H1 (cell line): Measurements from ENCODE around the gene MYRIP. TPM values are rescaled to one million over a fixed set of nuclear protein-coding genes. Genes with fewer than 3 reads are reported as not detected.

ENCODE experiments used
- CTCF ChIA-PET: fragments of 300-600 bp; sonication (Branson Sonifier 250); formaldehyde crosslinking; loops from one replicate; lab custom pipeline; 2021; ENCODE audit not compliant: partially characterized antibody; lab: Charles Lee
- POLR2A ChIA-PET: fragments of 300-600 bp; sonication (Branson Sonifier 250); formaldehyde crosslinking; loops from one replicate; lab custom pipeline; 2021; ENCODE audit warnings: inconsistent platforms; ENCODE audit not compliant: partially characterized antibody; lab: Charles Lee
- DNase-seq, 2 experiments: peaks; one replicate each; pipeline versions ENCODE4 v3.0.0 to v3.0.0-alpha.2; 2010 to 2022; ENCODE audit warnings: low spot score in 2 of 2, low read depth in 1 of 2, mixed read lengths in 1 of 2
- FAIRE-seq: peaks from 2 replicates; lab custom pipeline; 2011; peaks lifted over from hg19 to GRCh38; lab: Jason Lieb, UNC
- H2AFZ ChIP-seq: 2 replicates; pipeline ENCODE4 v1.8.1; 2012; ENCODE audit warnings: low read length, inconsistent platforms
- H2AK5ac ChIP-seq: 2 replicates; pipeline ENCODE4 v1.6.1; 2013; ENCODE audit warnings: low read depth, low read length
- H2BK120ac ChIP-seq: replicated peaks from 2 replicates; pipeline ENCODE3; 2013; ENCODE audit warnings: low read depth, low read length, inconsistent platforms
- H2BK12ac ChIP-seq: 2 replicates; pipeline ENCODE4 v1.6.1; 2013; ENCODE audit warnings: low read depth, low read length
- H2BK15ac ChIP-seq: 2 replicates; pipeline ENCODE4 v1.6.1; 2013; ENCODE audit warnings: low read length
- H2BK20ac ChIP-seq: 2 replicates; pipeline ENCODE4 v1.6.1; 2013; ENCODE audit warnings: low read length
- H2BK5ac ChIP-seq: 2 replicates; pipeline ENCODE4 v1.6.1; 2013; ENCODE audit warnings: low read depth, low read length
- H3K14ac ChIP-seq: 2 replicates; pipeline ENCODE4 v1.6.1; 2013; ENCODE audit warnings: inconsistent platforms; ENCODE audit not compliant: insufficient read length
- H3K18ac ChIP-seq: 2 replicates; pipeline ENCODE4 v1.6.1; 2013; ENCODE audit warnings: low read length; ENCODE audit errors: extremely low read depth
- H3K23ac ChIP-seq: 2 replicates; pipeline ENCODE4 v1.6.1; 2013; ENCODE audit warnings: inconsistent platforms; ENCODE audit not compliant: insufficient read length
- H3K23me2 ChIP-seq: 2 replicates; pipeline ENCODE4 v1.6.1; 2013; ENCODE audit warnings: low read depth, low read length
- H3K27ac ChIP-seq: 2 replicates; pipeline ENCODE4 v1.6.1; 2011; ENCODE audit warnings: low read depth, low read length, inconsistent platforms
- H3K27me3 ChIP-seq, 4 experiments: replicated peaks in 1 of 4; 1 replicate in 1 of 4; 2 replicates in 3 of 4; pipeline versions ENCODE4 v1.6.1 to v1.8.1; 2011 to 2013; ENCODE audit warnings: low read length in 3 of 4, mild to moderate bottlenecking in 3 of 4, inconsistent platforms in 2 of 4, mixed read lengths in 2 of 4, moderate library complexity in 1 of 4; ENCODE audit not compliant: control insufficient read depth in 3 of 4, insufficient read depth in 3 of 4; ENCODE audit errors: extremely low read depth in 1 of 4
- H3K36me3 ChIP-seq, 4 experiments: 2 replicates each; pipeline versions ENCODE4 v1.6.1 to v1.8.1; 2011 to 2013; ENCODE audit warnings: mild to moderate bottlenecking in 4 of 4, low read length in 3 of 4, moderate library complexity in 2 of 4, control low read depth in 1 of 4, inconsistent platforms in 1 of 4; ENCODE audit not compliant: insufficient read depth in 4 of 4, control insufficient read depth in 2 of 4
- H3K4ac ChIP-seq: replicated peaks from 2 replicates; pipeline ENCODE3; 2013; ENCODE audit warnings: low read length, low read depth, mixed read lengths, inconsistent platforms; ENCODE audit not compliant: insufficient read length
- H3K4me1 ChIP-seq, 4 experiments: replicated peaks in 1 of 4; 1 replicate in 1 of 4; 2 replicates in 3 of 4; pipeline versions ENCODE4 v1.6.1 to v1.8.1; 2011 to 2013; ENCODE audit warnings: low read length in 3 of 4, inconsistent platforms in 2 of 4, mixed read lengths in 1 of 4; ENCODE audit not compliant: insufficient read depth in 4 of 4, control insufficient read depth in 3 of 4
- H3K4me2 ChIP-seq, 2 experiments: 2 replicates each; pipeline versions ENCODE4 v1.6.1 to v1.8.1; 2011 to 2013; ENCODE audit warnings: low read depth in 2 of 2, low read length in 2 of 2, control low read depth in 1 of 2, inconsistent platforms in 1 of 2, mild to moderate bottlenecking in 1 of 2; ENCODE audit not compliant: insufficient read depth in 1 of 2
- H3K4me3 ChIP-seq, 4 experiments: fragments of 200-600, 300-600 bp in 1 of 4; sonication (generic), shearing (Covaris generic), sonication (Bioruptor Twin) in 1 of 4; 2 replicates each; pipeline versions ENCODE4 v1.5.1 to v1.8.1; 2011 to 2016; ENCODE audit warnings: low read length in 4 of 4, low read depth in 3 of 4, control low read depth in 2 of 4, inconsistent platforms in 2 of 4, mild to moderate bottlenecking in 2 of 4, mixed read lengths in 1 of 4, moderate library complexity in 1 of 4; ENCODE audit not compliant: insufficient read depth in 2 of 4; ENCODE audit errors: extremely low read depth in 1 of 4
- H3K56ac ChIP-seq: replicated peaks from 2 replicates; pipeline ENCODE3; 2013; ENCODE audit warnings: low read depth, mild to moderate bottlenecking, mixed read lengths, low read length, inconsistent platforms; ENCODE audit not compliant: insufficient read length
- H3K79me1 ChIP-seq: 2 replicates; pipeline ENCODE4 v1.6.1; 2013; ENCODE audit warnings: low read depth, low read length, control low read depth
- H3K79me2 ChIP-seq, 2 experiments: 2 replicates each; pipeline versions ENCODE4 v1.6.1 to v1.8.1; 2012 to 2013; ENCODE audit warnings: low read length in 2 of 2, mild to moderate bottlenecking in 2 of 2, inconsistent platforms in 1 of 2; ENCODE audit not compliant: insufficient read depth in 2 of 2, control insufficient read depth in 1 of 2
- H3K9ac ChIP-seq, 4 experiments: replicated peaks in 1 of 4; 1 replicate in 1 of 4; 2 replicates in 3 of 4; pipeline versions ENCODE4 v1.6.1 to v1.8.1; 2011 to 2013; ENCODE audit warnings: low read depth in 3 of 4, low read length in 3 of 4, control low read depth in 2 of 4, mild to moderate bottlenecking in 2 of 4, moderate library complexity in 2 of 4, inconsistent platforms in 1 of 4; ENCODE audit errors: extremely low read depth in 1 of 4
- H3K9me3 ChIP-seq, 2 experiments: 2 replicates each; pipeline versions ENCODE4 v1.6.1 to v1.8.1; 2012 to 2013; ENCODE audit warnings: mild to moderate bottlenecking in 2 of 2, moderate library complexity in 2 of 2, control low read depth in 1 of 2, inconsistent platforms in 1 of 2, low read depth in 1 of 2, low read length in 1 of 2, mixed read lengths in 1 of 2; ENCODE audit not compliant: insufficient read depth in 2 of 2
- H4K20me1 ChIP-seq, 2 experiments: replicated peaks in 1 of 2; 2 replicates each; pipeline versions ENCODE3 to v1.8.1; 2011 to 2013; ENCODE audit warnings: inconsistent platforms in 2 of 2, low read length in 2 of 2, mild to moderate bottlenecking in 1 of 2; ENCODE audit not compliant: insufficient read depth in 2 of 2, control insufficient read depth in 1 of 2
- H4K5ac ChIP-seq: 2 replicates; pipeline ENCODE4 v1.6.1; 2013; ENCODE audit warnings: low read length, low read depth, mixed read lengths, inconsistent platforms; ENCODE audit not compliant: insufficient read length
- H4K8ac ChIP-seq: 2 replicates; pipeline ENCODE4 v1.8.0; 2013; ENCODE audit warnings: mild to moderate bottlenecking, moderate library complexity, low read length, inconsistent platforms; ENCODE audit not compliant: insufficient read depth; ENCODE audit errors: extremely low read depth
- H4K91ac ChIP-seq: replicated peaks from 2 replicates; pipeline ENCODE3; 2013; ENCODE audit warnings: low read length, mixed read lengths, inconsistent platforms; ENCODE audit not compliant: insufficient read length
- BCL11A ChIP-seq, 2 experiments: IDR thresholded peaks; one replicate each; pipeline ENCODE4 v1.6.1; 2011; ENCODE audit warnings: low read depth in 2 of 2, low read length in 2 of 2, mild to moderate bottlenecking in 2 of 2
- CTBP2 ChIP-seq: IDR thresholded peaks from 2 replicates; pipeline ENCODE4 v1.7.0; 2011; ENCODE audit warnings: borderline replicate concordance, mild to moderate bottlenecking, moderate library complexity, mixed read lengths, low read length; ENCODE audit not compliant: insufficient read depth, insufficient read length
- MAX ChIP-seq: IDR thresholded peaks from 2 replicates; pipeline ENCODE4 v1.6.1; 2012; ENCODE audit warnings: inconsistent platforms
- NRF1 ChIP-seq: IDR thresholded peaks from 2 replicates; pipeline ENCODE4 v1.6.1; 2011; ENCODE audit warnings: mild to moderate bottlenecking, low read depth, low read length, improper control_type of control experiment
- TAF1 ChIP-seq: IDR thresholded peaks from 2 replicates; pipeline ENCODE4 v1.6.1; 2011; ENCODE audit warnings: mild to moderate bottlenecking, low read depth, low read length
- TCF12 ChIP-seq: IDR thresholded peaks from 2 replicates; pipeline ENCODE4 v1.6.1; 2011; ENCODE audit warnings: low read depth, mild to moderate bottlenecking, low read length
- USF2 ChIP-seq: IDR thresholded peaks from 2 replicates; pipeline ENCODE4 v1.6.1; 2011; ENCODE audit warnings: low read length, improper control_type of control experiment
- WGBS, 2 experiments: shearing (Covaris generic) in 1 of 2; methylation state at CpG; one replicate each; pipeline versions ENCODE4 v1.1.6 to v1.1.7; 2013 to 2015; ENCODE audit warnings: low lambda C conversion rate in 2 of 2, mixed read lengths in 2 of 2, inconsistent platforms in 1 of 2, low coverage in 1 of 2, missing lambda C conversion rate in 1 of 2; ENCODE audit not compliant: insufficient replicate concordance in 2 of 2, insufficient coverage in 1 of 2, insufficient read length in 1 of 2; ENCODE audit errors: extremely low coverage in 1 of 2, missing lambda C conversion rate in 1 of 2; 5-methylcytosine and 5-hydroxymethylcytosine counted together
- long read RNA-seq, 2 experiments: library from RNA in 1 of 2; library from capped mRNA in 1 of 2; stranded (forward); transcript quantifications; one replicate each; pipeline ENCODE4 v2.0.0, GENCODE V29; 2021; ENCODE audit warnings: inconsistent platforms in 1 of 2
- polyA minus RNA-seq, 3 experiments: library from RNA; depleted of rRNA, polyadenylated mRNA; stranded (reverse); fragments of >200 nt; gene quantifications; 1 replicate in 2 of 3; 2 replicates in 1 of 3; pipeline ENCODE4 v1.2.3, GENCODE V29; 2011
- polyA plus RNA-seq, 7 experiments: library from polyadenylated mRNA; depleted of rRNA in 3 of 7; stranded (reverse) in 5 of 7; unstranded in 2 of 7; fragments of >200 nt in 5 of 7; fragments of 200-250 nt in 2 of 7; gene quantifications; 1 replicate in 5 of 7; 2 replicates in 1 of 7; 4 replicates in 1 of 7; pipeline versions ENCODE4 v1.2.1 to v1.2.3, GENCODE V29; 2011 to 2013; ENCODE audit warnings: missing spikeins in 2 of 7, mixed read lengths in 2 of 7
- total RNA-seq: library from RNA; stranded (reverse); fragmentation: NEBNext Ultra II Directional; extraction: Animal tissue kit (Norgen Biotek cat#: 25700); gene quantifications from 2 replicates; pipeline ENCODE4 v1.2.1, GENCODE V29; 2021

Gene MYRIP
- 3.4 and 4.3 TPM in 2 replicates for total RNA-seq
- 0.54 and 0.91 TPM in 2 replicates for polyA plus RNA-seq (2011; rRNA removed)
- 1.0 TPM for polyA plus RNA-seq (2011; cell fraction: cytosol; rRNA removed)
- 2.4 TPM for polyA plus RNA-seq (2011; cell fraction: nucleus; rRNA removed)
- polyA plus RNA-seq (2012, experiment 1 of 2): 1.4 to 1.6 TPM (median 1.4 TPM) in 4 replicates
- 0.31 TPM for polyA plus RNA-seq (2012, experiment 2 of 2)
- polyA plus RNA-seq (2013, experiment 1 of 2): 2.0 TPM
- 2.0 TPM for polyA plus RNA-seq (2013, experiment 2 of 2)
- polyA minus RNA-seq (2011; rRNA and poly(A)+ RNA removed): 2.5 and 5.6 TPM in 2 replicates
- 2.4 TPM for polyA minus RNA-seq (2011; cell fraction: cytosol; rRNA and poly(A)+ RNA removed)
- 4.0 TPM for polyA minus RNA-seq (2011; cell fraction: nucleus; rRNA and poly(A)+ RNA removed)
- long read RNA-seq, experiment 1, partial matches to known transcripts: 2 of 5 reads
- long read RNA-seq, experiment 1, other reads (novel, unspliced or antisense): 3 of 5 reads
- long read RNA-seq, experiment 2: 0 reads

- no peak within 1 kb of the TSS for H3K23ac ChIP-seq
- TF ChIP-seq MAX (peak; percentile 80), BCL11A (IDR thresholded peaks at IDR 0.05; ENCODE audit: low read depth in 2 of 2, low read length in 2 of 2) (no peak), NRF1 (no peak), TAF1 (0 out of 2 replicates have a peak, but pooled peaks have one; percentile 15), USF2 (no peak), TCF12 (no peak), CTBP2 (no peak)
These were observed at the start of gene MYRIP for GRCh38 chr3:39809181-39809994. Gene MYRIP, plus strand, starts transcription at chr3:39809609. Its CDS starts 91,208 bp downstream, at chr3:39900817.

More at GRCh38 chr3:39809181-39809994, at the start of gene MYRIP:
- Histone ChIP-seq H3K79me1 (no peaks in the 10 kb centered on the region), H3K4me3 (peak within 1 kb of the TSS; percentile 57 to 70 (median 66)), H2BK120ac (no peak within 1 kb of the TSS), H3K23me2 (peaks cover 20% of the 10 kb centered on the region), H2BK5ac (no peak within 1 kb of the TSS), H2BK15ac (peak within 1 kb of the TSS; percentile 78; the same call in 1 of the 2 replicates), H2AFZ (peak within 1 kb of the TSS; percentile 90; the same call in 1 of the 2 replicates), H3K27me3 (peaks cover 8 to 42% (median 30%) of the 10 kb centered on the region in 4 experiments), H3K4ac (peak within 1 kb of the TSS; percentile 69), H4K20me1 (peaks cover 0 to 4% of the 10 kb centered on the region in 2 experiments), H3K36me3 (no peaks in the 10 kb centered on the region), H3K14ac (no peak within 1 kb of the TSS), H3K56ac (peak within 1 kb of the TSS; percentile 38), H4K5ac (no peak within 1 kb of the TSS), H3K18ac (peak within 1 kb of the TSS; percentile 72), H4K8ac (peak within 1 kb of the TSS; percentile 62), H3K9me3 (no peaks in the 10 kb centered on the region), H3K9ac (no peak within 1 kb of the TSS; a peak in 1 of 7 replicates), H4K91ac (peak within 1 kb of the TSS; percentile 64), H2AK5ac (no peak within 1 kb of the TSS), H3K4me2 (peak within 1 kb of the TSS; percentile 89), H3K79me2 (no peaks in the 10 kb centered on the region), H3K4me1 (peaks cover 0 to 3% (median 1%) of the 10 kb centered on the region in 4 experiments; a peak in 3 of 7 replicates), H2BK20ac (peak within 1 kb of the TSS; percentile 23; the same call in 1 of the 2 replicates), H3K27ac (no peak within 1 kb of the TSS), H2BK12ac (0 out of 2 replicates have a peak within 1 kb of the TSS, but pooled peaks have one; percentile 22)
- ChIA-PET CTCF (interaction anchor here (0.9 to 5.5 kb wide), 3 partner anchors 182 to 371 kb away, joined by 3 to 39 read pairs (median 27); no protein-coding TSS in a partner anchor), POLR2A (no interaction called here)
- WGBS, 2 experiments: 0% methylated on average over 28 of the region's 103 CpGs; no CpG with 5 or more reads in 1 of the 2 experiments
- DNase-seq (peak in 1 of 2 experiments; percentile 78), FAIRE-seq (no peak)
